ENCODE results near the gene NRXN3.

Gene NRXN3

DNA sequence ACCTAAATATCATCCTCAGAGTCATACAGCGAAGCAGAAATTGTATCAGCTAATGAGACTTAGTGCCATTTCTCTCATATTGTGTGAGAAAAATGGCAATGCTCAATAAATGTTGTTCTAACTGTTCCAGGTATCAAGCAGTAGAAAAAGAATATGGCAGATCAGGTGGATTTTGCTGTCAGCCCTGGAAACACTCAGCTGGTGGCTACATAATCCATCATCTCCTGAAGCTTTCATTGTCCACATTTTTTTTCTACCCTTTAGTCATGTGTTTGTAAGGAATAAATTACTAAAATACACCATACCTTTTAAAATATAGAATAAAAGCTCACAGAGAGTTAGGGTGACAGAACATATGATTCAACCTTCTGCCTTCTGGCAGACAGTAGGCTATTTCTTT lies 1200.8 kb downstream of the NRXN3 start:
- Histone ChIP-seq H3K9ac (ENCODE audit: low read depth, low read length) (no peak overlapping the region), H3K4me3 (ENCODE audit: low read depth, low read length) (no peak overlapping the region), H3K4me1 (ENCODE audit: control insufficient read depth, insufficient read depth, low read length) (peaks cover 31% of the 10 kb centered on the region), H3K36me3 (ENCODE audit: control insufficient read depth, insufficient read depth, low read length) (no peaks in the 10 kb centered on the region), H3K27ac (ENCODE audit: low read depth, low read length) (no peak overlapping the region), H3K9me3 (ENCODE audit: control insufficient read depth, insufficient read depth, low read length) (no peaks in the 10 kb centered on the region), H3K27me3 (ENCODE audit: control insufficient read depth, insufficient read depth, low read length) (no peaks in the 10 kb centered on the region)

DNA sequence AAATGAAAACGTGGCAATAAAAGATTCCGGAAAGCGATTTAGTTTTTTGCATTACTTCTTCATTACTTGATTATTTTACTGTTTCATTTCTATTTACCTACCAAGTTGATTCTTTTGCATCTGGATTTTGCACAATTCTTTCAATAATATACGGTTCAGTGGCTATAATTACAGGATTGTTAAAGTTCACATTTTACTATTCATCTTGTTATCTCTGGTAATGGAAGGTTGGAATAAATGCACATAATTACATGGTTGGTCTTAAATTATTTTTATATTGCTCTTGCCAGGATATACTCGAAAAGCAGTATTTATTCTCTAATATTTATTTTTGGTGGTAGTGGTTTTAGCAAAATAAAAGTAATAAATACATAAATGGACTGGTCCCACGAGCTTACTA lies 1203.3 kb downstream of the NRXN3 start:
- no peak overlapping the region for H3K27ac ChIP-seq (ENCODE audit: low read depth, low read length)
- H3K36me3 ChIP-seq (ENCODE audit: control insufficient read depth, insufficient read depth, low read length) = no peaks in the 10 kb centered on the region
- peaks cover 51% of the 10 kb centered on the region for H3K4me1 ChIP-seq (ENCODE audit: control insufficient read depth, insufficient read depth, low read length)
- H3K4me3 ChIP-seq (ENCODE audit: low read depth, low read length) = no peak overlapping the region
- no peaks in the 10 kb centered on the region for H3K27me3 ChIP-seq (ENCODE audit: control insufficient read depth, insufficient read depth, low read length)
- H3K9me3 ChIP-seq (ENCODE audit: control insufficient read depth, insufficient read depth, low read length) = no peaks in the 10 kb centered on the region
- H3K9ac ChIP-seq (ENCODE audit: low read depth, low read length) = no peak overlapping the region

DNA sequence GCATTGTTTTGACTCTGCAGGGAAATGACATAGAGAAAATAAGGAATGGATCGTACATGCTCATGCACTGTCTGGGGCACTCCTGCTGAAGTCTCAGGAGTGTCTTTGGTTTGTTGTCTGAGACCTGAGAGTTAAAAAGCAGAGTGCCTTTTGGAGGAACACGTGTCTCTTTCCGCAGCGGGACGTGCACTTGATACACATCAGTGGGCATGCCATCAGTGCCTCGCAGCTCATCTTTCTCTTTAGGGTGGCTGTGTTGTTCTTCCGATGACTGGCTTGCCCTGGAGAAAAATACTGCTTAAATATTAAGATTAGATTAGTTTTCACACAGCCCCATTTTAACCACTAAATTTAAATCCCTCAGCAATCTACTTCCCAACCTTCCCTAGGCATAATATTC lies 1205.2 kb downstream of the NRXN3 start:
- no peak overlapping the region for H3K4me3 ChIP-seq (ENCODE audit: low read depth, low read length)
- H3K4me1 ChIP-seq (ENCODE audit: control insufficient read depth, insufficient read depth, low read length) = peaks cover 61% of the 10 kb centered on the region

DNA sequence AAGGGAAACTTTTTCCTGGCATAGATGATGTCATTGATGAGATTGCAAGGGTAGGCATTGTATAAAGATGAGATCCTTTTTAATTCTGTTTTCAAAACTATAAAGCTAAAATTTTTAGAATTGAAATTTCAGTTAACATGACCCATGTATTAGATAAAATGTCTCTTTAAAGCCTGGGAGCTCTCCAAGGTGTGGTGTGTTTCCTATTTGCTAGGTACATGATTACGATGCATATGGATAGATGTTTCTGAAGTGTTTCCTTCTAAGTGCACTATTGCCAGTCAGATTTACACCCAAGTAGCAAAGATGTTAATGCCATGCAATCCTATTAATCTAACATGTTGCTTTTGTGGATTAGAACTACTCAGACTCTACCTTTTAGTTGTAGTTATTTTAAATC lies 1206.4 kb downstream of the NRXN3 start:
- no peaks in the 10 kb centered on the region for H3K27me3 ChIP-seq (ENCODE audit: control insufficient read depth, insufficient read depth, low read length)
- H3K27ac ChIP-seq (ENCODE audit: low read depth, low read length) = peak overlapping the region; percentile 34
- H3K4me1 ChIP-seq (ENCODE audit: control insufficient read depth, insufficient read depth, low read length) = peaks cover 61% of the 10 kb centered on the region
- H3K9ac ChIP-seq (ENCODE audit: low read depth, low read length) = no peak overlapping the region
- H3K9me3 ChIP-seq (ENCODE audit: control insufficient read depth, insufficient read depth, low read length) = no peaks in the 10 kb centered on the region
- H3K4me3 ChIP-seq (ENCODE audit: low read depth, low read length) = no peak overlapping the region
- H3K36me3 ChIP-seq (ENCODE audit: control insufficient read depth, insufficient read depth, low read length) = no peaks in the 10 kb centered on the region

More for the DNA sequence above, 1205.2 kb downstream of the NRXN3 start:
- Histone ChIP-seq H3K9ac (ENCODE audit: low read depth, low read length) (no peak overlapping the region), H3K27ac (ENCODE audit: low read depth, low read length) (no peak overlapping the region), H3K9me3 (ENCODE audit: control insufficient read depth, insufficient read depth, low read length) (no peaks in the 10 kb centered on the region), H3K27me3 (ENCODE audit: control insufficient read depth, insufficient read depth, low read length) (no peaks in the 10 kb centered on the region), H3K36me3 (ENCODE audit: control insufficient read depth, insufficient read depth, low read length) (no peaks in the 10 kb centered on the region)

DNA sequence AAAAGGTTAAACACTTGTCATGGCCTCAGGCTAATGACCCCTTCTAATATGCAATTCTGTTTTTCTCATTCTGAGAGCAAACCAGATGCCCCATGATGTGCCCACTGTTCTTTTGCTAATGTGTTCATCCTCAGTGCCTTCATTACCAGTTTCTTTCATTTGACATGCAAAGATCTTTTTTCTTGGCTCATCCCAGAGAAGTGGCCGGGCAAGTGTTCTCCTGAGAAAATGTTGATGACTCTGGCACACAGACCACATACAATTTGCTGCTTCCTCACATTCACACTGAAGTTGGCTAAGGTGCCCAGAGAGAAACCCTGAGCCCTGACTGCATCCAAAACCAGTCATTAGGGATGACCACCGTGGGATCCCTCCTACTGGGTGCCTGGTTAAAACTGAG lies 1207.8 kb downstream of the NRXN3 start:
- H3K4me1 ChIP-seq (ENCODE audit: control insufficient read depth, insufficient read depth, low read length) = peaks cover 60% of the 10 kb centered on the region
- H3K36me3 ChIP-seq (ENCODE audit: control insufficient read depth, insufficient read depth, low read length) = no peaks in the 10 kb centered on the region
- H3K27me3 ChIP-seq (ENCODE audit: control insufficient read depth, insufficient read depth, low read length) = no peaks in the 10 kb centered on the region
- peak overlapping the region; percentile 87 for H3K27ac ChIP-seq (ENCODE audit: low read depth, low read length)
- H3K9ac ChIP-seq (ENCODE audit: low read depth, low read length) = peak overlapping the region; percentile 40; the same call in 1 of the 2 replicates
- H3K4me3 ChIP-seq (ENCODE audit: low read depth, low read length) = peak overlapping the region; percentile 31
- H3K9me3 ChIP-seq (ENCODE audit: control insufficient read depth, insufficient read depth, low read length) = no peaks in the 10 kb centered on the region

DNA sequence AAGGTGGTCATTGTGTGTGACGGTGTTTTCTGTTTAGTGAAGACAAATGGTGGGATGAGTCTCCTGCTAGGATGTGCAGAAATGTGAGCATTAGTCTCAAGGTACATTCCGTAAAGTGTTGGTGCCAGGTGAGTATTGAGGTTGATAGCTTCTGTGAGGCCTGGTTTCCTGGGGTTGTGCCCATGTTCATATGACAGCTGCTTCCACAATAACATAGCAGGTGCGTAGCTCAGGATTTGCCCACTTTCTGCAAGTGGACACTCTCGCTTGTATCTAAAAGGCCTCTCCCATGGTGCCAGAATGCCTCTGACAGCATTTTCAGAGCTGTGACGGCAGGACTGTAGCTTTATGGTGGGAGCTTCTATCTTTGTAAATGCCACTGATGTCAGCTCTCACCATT lies 1209.1 kb downstream of the NRXN3 start:
- no peaks in the 10 kb centered on the region for H3K9me3 ChIP-seq (ENCODE audit: control insufficient read depth, insufficient read depth, low read length)
- no peak overlapping the region for H3K9ac ChIP-seq (ENCODE audit: low read depth, low read length)
- H3K4me1 ChIP-seq (ENCODE audit: control insufficient read depth, insufficient read depth, low read length) = peaks cover 54% of the 10 kb centered on the region
- H3K36me3 ChIP-seq (ENCODE audit: control insufficient read depth, insufficient read depth, low read length) = no peaks in the 10 kb centered on the region
- peak overlapping the region; percentile 87 for H3K27ac ChIP-seq (ENCODE audit: low read depth, low read length)
- H3K4me3 ChIP-seq (ENCODE audit: low read depth, low read length) = no peak overlapping the region
- no peaks in the 10 kb centered on the region for H3K27me3 ChIP-seq (ENCODE audit: control insufficient read depth, insufficient read depth, low read length)

DNA sequence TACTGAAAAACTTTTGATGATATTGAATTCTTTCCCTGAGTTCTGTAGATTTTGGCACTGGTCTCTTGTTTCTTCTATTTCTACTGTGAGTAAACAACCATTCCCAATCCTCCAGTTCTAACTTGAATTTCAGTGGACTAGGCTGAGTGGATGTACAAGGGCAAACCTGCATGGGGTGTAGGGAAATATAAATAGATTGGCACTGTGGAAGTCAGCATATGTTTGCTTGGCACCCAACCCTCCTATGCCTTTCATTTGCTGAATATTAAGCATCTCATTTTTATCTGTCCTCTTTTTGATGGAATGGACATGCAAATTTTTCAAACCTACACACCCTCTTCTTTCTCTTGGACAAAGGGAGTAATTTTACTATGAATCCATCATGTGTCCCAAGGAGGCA lies 1212.9 kb downstream of the NRXN3 start:
- H3K36me3 ChIP-seq (ENCODE audit: control insufficient read depth, insufficient read depth, low read length) = no peaks in the 10 kb centered on the region
- H3K9ac ChIP-seq (ENCODE audit: low read depth, low read length) = no peak overlapping the region
- peaks cover 26% of the 10 kb centered on the region for H3K4me1 ChIP-seq (ENCODE audit: control insufficient read depth, insufficient read depth, low read length)
- H3K9me3 ChIP-seq (ENCODE audit: control insufficient read depth, insufficient read depth, low read length) = peaks cover 2% of the 10 kb centered on the region; the same call in 1 of the 2 replicates
- no peak overlapping the region for H3K27ac ChIP-seq (ENCODE audit: low read depth, low read length)
- no peak overlapping the region for H3K4me3 ChIP-seq (ENCODE audit: low read depth, low read length)
- H3K27me3 ChIP-seq (ENCODE audit: control insufficient read depth, insufficient read depth, low read length) = no peaks in the 10 kb centered on the region

GRCh38 chr14:79383475-79383874 lies 1213.3 kb downstream of the NRXN3 start:
- H3K36me3 ChIP-seq (ENCODE audit: control insufficient read depth, insufficient read depth, low read length) = no peaks in the 10 kb centered on the region
- H3K27me3 ChIP-seq (ENCODE audit: control insufficient read depth, insufficient read depth, low read length) = no peaks in the 10 kb centered on the region
- H3K9ac ChIP-seq (ENCODE audit: low read depth, low read length) = no peak overlapping the region
- no peak overlapping the region for H3K4me3 ChIP-seq (ENCODE audit: low read depth, low read length)
- no peak overlapping the region for H3K27ac ChIP-seq (ENCODE audit: low read depth, low read length)
- H3K4me1 ChIP-seq (ENCODE audit: control insufficient read depth, insufficient read depth, low read length) = peaks cover 22% of the 10 kb centered on the region
- H3K9me3 ChIP-seq (ENCODE audit: control insufficient read depth, insufficient read depth, low read length) = peaks cover 2% of the 10 kb centered on the region; the same call in 1 of the 2 replicates

DNA sequence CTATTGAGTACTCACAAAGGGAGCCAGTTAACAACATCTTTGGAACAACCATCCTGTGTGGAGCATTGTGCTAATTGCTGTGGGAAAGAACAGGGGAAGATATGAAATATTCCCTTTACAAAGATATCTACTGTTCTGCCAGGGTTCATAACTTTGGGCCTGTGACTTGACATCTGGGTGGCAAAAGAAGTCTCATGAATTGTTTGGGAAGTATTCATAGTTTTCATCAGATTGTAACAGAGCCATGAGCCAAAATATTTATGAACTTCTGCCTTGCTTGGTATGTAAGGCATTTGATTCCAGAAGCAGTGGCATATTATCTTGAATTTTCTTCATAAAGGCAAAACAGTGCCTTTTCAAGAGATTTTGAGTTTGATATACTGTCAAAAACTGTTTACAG lies 1224.9 kb downstream of the NRXN3 start:
- no peak overlapping the region for H3K27ac ChIP-seq (ENCODE audit: low read depth, low read length)
- no peak overlapping the region for H3K4me3 ChIP-seq (ENCODE audit: low read depth, low read length)
- H3K27me3 ChIP-seq (ENCODE audit: control insufficient read depth, insufficient read depth, low read length) = no peaks in the 10 kb centered on the region
- H3K9ac ChIP-seq (ENCODE audit: low read depth, low read length) = no peak overlapping the region
- no peaks in the 10 kb centered on the region for H3K9me3 ChIP-seq (ENCODE audit: control insufficient read depth, insufficient read depth, low read length)
- no peaks in the 10 kb centered on the region for H3K4me1 ChIP-seq (ENCODE audit: control insufficient read depth, insufficient read depth, low read length)
- no peaks in the 10 kb centered on the region for H3K36me3 ChIP-seq (ENCODE audit: control insufficient read depth, insufficient read depth, low read length)

DNA sequence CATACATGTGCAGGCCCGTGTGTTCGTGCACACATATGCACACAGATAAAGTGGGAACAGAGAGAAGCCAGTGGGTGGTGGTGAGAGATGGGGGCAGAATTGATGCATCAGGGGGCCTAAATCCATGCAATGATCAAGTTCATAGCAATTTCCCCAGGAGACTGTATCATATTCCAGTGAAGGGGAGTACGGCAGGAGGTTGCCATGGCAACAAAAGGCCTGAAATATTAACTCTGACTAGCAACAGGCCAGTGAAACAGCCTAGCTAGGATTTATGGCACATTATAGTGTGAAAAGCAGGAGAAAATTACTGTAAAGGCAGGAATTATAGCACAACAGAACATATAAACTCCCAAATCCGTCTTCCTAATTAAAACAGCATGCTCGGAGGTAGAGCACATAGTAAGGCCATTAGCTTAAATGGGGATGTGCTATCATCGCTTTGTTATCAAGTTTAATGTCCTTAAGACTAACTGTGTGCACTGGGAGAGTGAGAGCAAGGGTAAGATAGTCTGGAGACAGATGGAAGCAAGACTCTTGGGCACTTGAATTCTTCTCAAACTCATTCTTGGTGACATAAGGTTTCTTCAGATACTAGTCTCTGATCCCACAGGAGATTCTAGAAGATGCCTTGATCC lies 1234.8 kb downstream of the NRXN3 start:
- Histone ChIP-seq H3K36me3 (ENCODE audit: control insufficient read depth, insufficient read depth, low read length) (no peaks in the 10 kb centered on the region), H3K27me3 (ENCODE audit: control insufficient read depth, insufficient read depth, low read length) (no peaks in the 10 kb centered on the region), H3K4me1 (ENCODE audit: control insufficient read depth, insufficient read depth, low read length) (peaks cover 13% of the 10 kb centered on the region), H3K9me3 (ENCODE audit: control insufficient read depth, insufficient read depth, low read length) (no peaks in the 10 kb centered on the region), H3K4me3 (ENCODE audit: low read depth, low read length) (no peak overlapping the region), H3K9ac (ENCODE audit: low read depth, low read length) (no peak overlapping the region), H3K27ac (ENCODE audit: low read depth, low read length) (no peak overlapping the region)

GRCh38 chr14:79405512-79405910 lies 1235.3 kb downstream of the NRXN3 start:
- H3K36me3 ChIP-seq (ENCODE audit: control insufficient read depth, insufficient read depth, low read length) = no peaks in the 10 kb centered on the region
- H3K4me1 ChIP-seq (ENCODE audit: control insufficient read depth, insufficient read depth, low read length) = peaks cover 13% of the 10 kb centered on the region
- H3K9ac ChIP-seq (ENCODE audit: low read depth, low read length) = no peak overlapping the region
- no peak overlapping the region for H3K4me3 ChIP-seq (ENCODE audit: low read depth, low read length)
- H3K27ac ChIP-seq (ENCODE audit: low read depth, low read length) = no peak overlapping the region
- no peaks in the 10 kb centered on the region for H3K27me3 ChIP-seq (ENCODE audit: control insufficient read depth, insufficient read depth, low read length)
- no peaks in the 10 kb centered on the region for H3K9me3 ChIP-seq (ENCODE audit: control insufficient read depth, insufficient read depth, low read length)

All from HUES48 (cell line).